Endometrial microvascular endothelial cells (primary cell): ENCODE results near the gene STAM. TPM values are rescaled to one million over a fixed set of nuclear protein-coding genes. Genes with fewer than 3 reads are reported as not detected.
"Not testable (repeated sequence)": the region's sequence is repeated elsewhere in the genome, so short reads cannot be mapped to it uniquely, and the experiment has no call there.

Experiments
- in situ Hi-C: cut with HindIII; loops from 2 replicates; pipeline ENCODE4 v1.10.0; 2017; ENCODE audit warnings: low sequenced_read_pairs, low pct_unique_long_range_greater_than_20kb; ENCODE audit errors: inconsistent ontology term
- total RNA-seq: library from RNA; depleted of rRNA; stranded (reverse); fragments of >200 nt; gene quantifications from one replicate; pipeline ENCODE4 v1.2.3, GENCODE V29; 2015; ENCODE audit errors: inconsistent ontology term

Gene STAM
- total RNA-seq: 16.1 TPM

- in situ Hi-C loops: no loop called here
Observed at GRCh38 chr10:17643755-17644484, at the start of gene STAM. Gene STAM (plus strand): TSS chr10:17644151. CDS start chr10:17644340, 189 bp downstream.

- in situ Hi-C loops: no loop called here
Observed at GRCh38 chr10:17597386-17597785, 46.6 kb upstream of the STAM start.

- in situ Hi-C loops: no loop called here
Observed at GRCh38 chr10:17599089-17599488, 44.9 kb upstream of the STAM start.

- in situ Hi-C loops: no loop called here
Observed at GRCh38 chr10:17605936-17606335, 38.0 kb upstream of the STAM start.

- in situ Hi-C loops: no loop called here
Observed at GRCh38 chr10:17606547-17607040, 37.4 kb upstream of the STAM start.

- in situ Hi-C loops: no loop called here
Observed at GRCh38 chr10:17607060-17607459, 36.9 kb upstream of the STAM start.

GRCh38 chr10:17607603-17608332 is 36.2 kb upstream of the STAM start:
- in situ Hi-C loops: no loop called here

- in situ Hi-C loops: no loop called here
Observed at GRCh38 chr10:17609523-17610079, 34.4 kb upstream of the STAM start.

- in situ Hi-C loops: no loop called here
Observed at GRCh38 chr10:17616403-17617030, 27.4 kb upstream of the STAM start.

GRCh38 chr10:17617031-17617911 is 26.7 kb upstream of the STAM start, which contains the start of gene HACD1:
Gene HACD1 (minus strand): TSS chr10:17617374. CDS start chr10:17617339, 35 bp downstream.
- in situ Hi-C loops: no loop called here

- in situ Hi-C loops: no loop called here
Observed at GRCh38 chr10:17622061-17622460, 21.9 kb upstream of the STAM start.

GRCh38 chr10:17624996-17625395 is 19.0 kb upstream of the STAM start:
- in situ Hi-C loops: no loop called here

- in situ Hi-C loops: no loop called here
Observed at GRCh38 chr10:17626656-17627055, 17.3 kb upstream of the STAM start.

- in situ Hi-C loops: not testable (repeated sequence)
Observed at GRCh38 chr10:17632590-17632989, 11.4 kb upstream of the STAM start.

GRCh38 chr10:17633353-17633752 is 10.6 kb upstream of the STAM start:
- in situ Hi-C loops: no loop called here

- in situ Hi-C loops: no loop called here
Observed at GRCh38 chr10:17637869-17638268, 6.1 kb upstream of the STAM start.

- in situ Hi-C loops: no loop called here
Observed at GRCh38 chr10:17640331-17640816, 3.6 kb upstream of the STAM start.

- in situ Hi-C loops: no loop called here
Observed at GRCh38 chr10:17643339-17643754, 604 bp upstream of the STAM start.
